ENCODE data around the gene SNTG2.

DNA sequence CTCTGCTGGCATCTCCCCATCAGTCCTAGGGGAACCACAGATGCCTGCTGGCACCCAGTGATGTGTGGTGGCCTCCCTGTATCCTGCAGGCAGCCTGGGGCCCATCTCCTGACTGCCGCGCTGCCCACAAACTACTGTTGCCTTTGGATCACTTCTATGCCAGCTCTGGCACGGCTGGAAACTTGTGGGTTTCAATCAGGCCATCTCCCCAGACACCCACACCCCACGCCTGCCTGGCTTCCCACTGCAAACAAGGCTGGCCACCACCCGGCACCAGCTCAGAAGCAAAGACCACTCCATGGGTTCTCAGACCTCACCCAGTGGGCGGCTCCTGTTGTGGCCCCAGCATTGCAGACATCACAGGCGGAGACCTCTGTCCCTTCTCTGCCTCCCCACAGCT lies 447.5 kb downstream of the SNTG2 start:
- TF ChIP-seq, protein P1, sequence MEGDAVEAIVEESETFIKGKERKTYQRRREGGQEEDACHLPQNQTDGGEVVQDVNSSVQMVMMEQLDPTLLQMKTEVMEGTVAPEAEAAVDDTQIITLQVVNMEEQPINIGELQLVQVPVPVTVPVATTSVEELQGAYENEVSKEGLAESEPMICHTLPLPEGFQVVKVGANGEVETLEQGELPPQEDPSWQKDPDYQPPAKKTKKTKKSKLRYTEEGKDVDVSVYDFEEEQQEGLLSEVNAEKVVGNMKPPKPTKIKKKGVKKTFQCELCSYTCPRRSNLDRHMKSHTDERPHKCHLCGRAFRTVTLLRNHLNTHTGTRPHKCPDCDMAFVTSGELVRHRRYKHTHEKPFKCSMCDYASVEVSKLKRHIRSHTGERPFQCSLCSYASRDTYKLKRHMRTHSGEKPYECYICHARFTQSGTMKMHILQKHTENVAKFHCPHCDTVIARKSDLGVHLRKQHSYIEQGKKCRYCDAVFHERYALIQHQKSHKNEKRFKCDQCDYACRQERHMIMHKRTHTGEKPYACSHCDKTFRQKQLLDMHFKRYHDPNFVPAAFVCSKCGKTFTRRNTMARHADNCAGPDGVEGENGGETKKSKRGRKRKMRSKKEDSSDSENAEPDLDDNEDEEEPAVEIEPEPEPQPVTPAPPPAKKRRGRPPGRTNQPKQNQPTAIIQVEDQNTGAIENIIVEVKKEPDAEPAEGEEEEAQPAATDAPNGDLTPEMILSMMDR (conservative IDR thresholded peaks at IDR 0.05 in 1 of 2, IDR thresholded peaks at IDR 0.05 in 1 of 2; ENCODE audit: low read depth in 1 of 2, low read length in 2 of 2): no peak
- TF ChIP-seq EZH2 (IDR thresholded peaks at IDR 0.05; ENCODE audit: low read length, missing control alignments): no peak
